H9 (cell line): Measurements from ENCODE around the gene C3. TPM values are rescaled to one million over a fixed set of nuclear protein-coding genes. Genes with fewer than 3 reads are reported as not detected.

ENCODE experiments used
- DNase-seq: peaks from one replicate; pipeline ENCODE4 v3.0.0-alpha.2; 2017
- H2AFZ ChIP-seq: one replicate; pipeline ENCODE4 v1.6.1; 2013; ENCODE audit warnings: mild to moderate bottlenecking, low read length, control low read depth, moderate library complexity
- H2AK5ac ChIP-seq: 2 replicates; pipeline ENCODE4 v1.6.1; 2013; ENCODE audit warnings: low read length, control low read depth, mixed read lengths; ENCODE audit not compliant: insufficient read length
- H2BK120ac ChIP-seq: one replicate; pipeline ENCODE4 v1.6.1; 2013; ENCODE audit warnings: low read depth, mild to moderate bottlenecking, low read length, control low read depth, inconsistent platforms; ENCODE audit not compliant: poor library complexity, severe bottlenecking
- H2BK12ac ChIP-seq: 2 replicates; pipeline ENCODE4 v1.6.1; 2013; ENCODE audit warnings: low read length, control low read depth, mixed read lengths, low read depth; ENCODE audit not compliant: insufficient read length
- H2BK15ac ChIP-seq: 2 replicates; pipeline ENCODE4 v1.6.1; 2013; ENCODE audit warnings: low read depth, low read length, control low read depth
- H2BK20ac ChIP-seq: one replicate; pipeline ENCODE4 v1.6.1; 2013; ENCODE audit warnings: low read depth, mild to moderate bottlenecking, low read length, control low read depth, inconsistent platforms; ENCODE audit not compliant: poor library complexity, severe bottlenecking
- H2BK5ac ChIP-seq: 2 replicates; pipeline ENCODE4 v1.6.1; 2013; ENCODE audit warnings: low read length, control low read depth, mixed read lengths; ENCODE audit not compliant: insufficient read length
- H3K14ac ChIP-seq: 2 replicates; pipeline ENCODE4 v1.6.1; 2013; ENCODE audit warnings: low read length, control low read depth; ENCODE audit not compliant: insufficient read depth
- H3K18ac ChIP-seq: 2 replicates; pipeline ENCODE4 v1.6.1; 2013; ENCODE audit warnings: low read depth, mild to moderate bottlenecking, mixed read lengths, low read length, control low read depth; ENCODE audit not compliant: insufficient read length
- H3K23ac ChIP-seq: 2 replicates; pipeline ENCODE4 v1.6.1; 2013; ENCODE audit warnings: low read length, control low read depth, mixed read lengths, low read depth; ENCODE audit not compliant: insufficient read length
- H3K23me2 ChIP-seq: 2 replicates; pipeline ENCODE4 v1.6.1; 2013; ENCODE audit warnings: low read depth, mild to moderate bottlenecking, mixed read lengths, low read length, control low read depth; ENCODE audit not compliant: insufficient read length, poor library complexity, severe bottlenecking
- H3K27ac ChIP-seq: 2 replicates; pipeline ENCODE4 v1.5.1; 2013; ENCODE audit warnings: low read length, control low read depth, mixed read lengths, low read depth; ENCODE audit not compliant: insufficient read length
- H3K27me3 ChIP-seq: 2 replicates; pipeline ENCODE4 v1.6.1; 2013; ENCODE audit warnings: low read length, control low read depth, inconsistent platforms; ENCODE audit not compliant: insufficient read depth
- H3K4ac ChIP-seq: 2 replicates; pipeline ENCODE4 v1.6.1; 2013; ENCODE audit warnings: low read depth, mild to moderate bottlenecking, control low read depth, inconsistent platforms, low read length, moderate library complexity
- H3K4me1 ChIP-seq: 2 replicates; pipeline ENCODE4 v1.6.1; 2013; ENCODE audit warnings: low read length, control low read depth, inconsistent platforms; ENCODE audit not compliant: insufficient read depth
- H3K4me2 ChIP-seq: 2 replicates; pipeline ENCODE4 v1.6.1; 2013; ENCODE audit warnings: low read length, control low read depth, mixed read lengths; ENCODE audit not compliant: insufficient read length, insufficient read depth
- H3K56ac ChIP-seq: 2 replicates; pipeline ENCODE4 v1.6.1; 2013; ENCODE audit warnings: low read depth, mild to moderate bottlenecking, mixed read lengths, low read length, control low read depth; ENCODE audit not compliant: insufficient read length
- H3K79me1 ChIP-seq: 2 replicates; pipeline ENCODE4 v1.6.1; 2013; ENCODE audit warnings: low read depth, mild to moderate bottlenecking, moderate library complexity, low read length, control low read depth, inconsistent platforms; ENCODE audit not compliant: insufficient read depth, poor library complexity, severe bottlenecking
- H3K79me2 ChIP-seq: 2 replicates; pipeline ENCODE4 v1.6.1; 2013; ENCODE audit warnings: low read length, control low read depth, inconsistent platforms; ENCODE audit not compliant: insufficient read depth
- H3K9ac ChIP-seq: 2 replicates; pipeline ENCODE4 v1.6.1; 2013; ENCODE audit warnings: low read length, control low read depth, mixed read lengths; ENCODE audit not compliant: insufficient read length; ENCODE audit errors: extremely low read depth
- H3K9me3 ChIP-seq: one replicate; pipeline ENCODE4 v1.6.1; 2013; ENCODE audit warnings: low read depth, low read length, inconsistent platforms; ENCODE audit not compliant: control insufficient read depth
- H3T11ph ChIP-seq: one replicate; pipeline ENCODE4 v1.6.1; 2013; ENCODE audit warnings: mild to moderate bottlenecking, low read length, control low read depth, inconsistent platforms
- H4K20me1 ChIP-seq: one replicate; pipeline ENCODE4 v1.6.1; 2013; ENCODE audit not compliant: control insufficient read depth, insufficient read length, insufficient read depth
- H4K5ac ChIP-seq: 2 replicates; pipeline ENCODE4 v1.6.1; 2013; ENCODE audit warnings: low read depth, mild to moderate bottlenecking, mixed read lengths, low read length, control low read depth; ENCODE audit not compliant: insufficient read length
- H4K8ac ChIP-seq: replicated peaks from 2 replicates; pipeline ENCODE4 v1.6.1; 2013; ENCODE audit warnings: low read length, control low read depth, mixed read lengths, low read depth; ENCODE audit not compliant: insufficient read length
- H4K91ac ChIP-seq: 2 replicates; pipeline ENCODE4 v1.6.1; 2013; ENCODE audit warnings: low read depth, mild to moderate bottlenecking, moderate library complexity, mixed read lengths, low read length, control low read depth; ENCODE audit not compliant: insufficient read length
- H3K27ac Mint-ChIP-seq, 3 experiments: 2 replicates in 2 of 3; 3 replicates in 1 of 3; pipeline ENCODE4 v1.8.0; 2020 to 2021; ENCODE audit warnings: mixed read lengths in 3 of 3, mild to moderate bottlenecking in 1 of 3, moderate library complexity in 1 of 3
- H3K27me3 Mint-ChIP-seq: 2 replicates; pipeline ENCODE4 v1.8.0; 2021; ENCODE audit warnings: low read depth, mild to moderate bottlenecking, moderate library complexity, mixed read lengths
- H3K36me3 Mint-ChIP-seq, 3 experiments: 2 replicates in 2 of 3; 3 replicates in 1 of 3; pipeline ENCODE4 v1.8.0; 2020 to 2021; ENCODE audit warnings: low read depth in 3 of 3, mixed read lengths in 3 of 3; ENCODE audit not compliant: insufficient read depth in 1 of 3
- H3K4me1 Mint-ChIP-seq, 2 experiments: 2 replicates each; pipeline ENCODE4 v1.8.0; 2020; ENCODE audit warnings: mixed read lengths in 2 of 2
- H3K4me3 Mint-ChIP-seq, 2 experiments: 2 replicates in 1 of 2; 3 replicates in 1 of 2; pipeline ENCODE4 v1.8.0; 2020 to 2021; ENCODE audit warnings: mild to moderate bottlenecking in 2 of 2, mixed read lengths in 2 of 2, moderate library complexity in 1 of 2
- H3K9me3 Mint-ChIP-seq, 2 experiments: 2 replicates in 1 of 2; 3 replicates in 1 of 2; pipeline ENCODE4 v1.8.0; 2020; ENCODE audit warnings: mild to moderate bottlenecking in 2 of 2, mixed read lengths in 2 of 2, moderate library complexity in 1 of 2
- WGBS: extraction: QIAGEN DNeasy Blood & Tissue Kit; methylation state at CpG from one replicate; pipeline ENCODE4 v1.1.7; 2013; ENCODE audit warnings: missing lambda C conversion rate, low lambda C conversion rate, mixed read lengths; ENCODE audit not compliant: insufficient read length; ENCODE audit errors: extremely low coverage; 5-methylcytosine and 5-hydroxymethylcytosine counted together
- total RNA-seq: library from RNA; stranded (reverse); gene quantifications from 2 replicates; pipeline ENCODE4 v1.2.1, GENCODE V29; 2021
- TF ChIP-seq, protein P1 (sequence below): fragments of 200-600 bp; sonication (generic); conservative IDR thresholded peaks from 3 replicates; pipeline ENCODE4 v1.8.0; 2021; ENCODE audit warnings: antibody characterized with exemption, mild to moderate bottlenecking

Gene C3
- total RNA-seq, 1 experiment from 2014 or later, result 5.9 TPM

DNA sequence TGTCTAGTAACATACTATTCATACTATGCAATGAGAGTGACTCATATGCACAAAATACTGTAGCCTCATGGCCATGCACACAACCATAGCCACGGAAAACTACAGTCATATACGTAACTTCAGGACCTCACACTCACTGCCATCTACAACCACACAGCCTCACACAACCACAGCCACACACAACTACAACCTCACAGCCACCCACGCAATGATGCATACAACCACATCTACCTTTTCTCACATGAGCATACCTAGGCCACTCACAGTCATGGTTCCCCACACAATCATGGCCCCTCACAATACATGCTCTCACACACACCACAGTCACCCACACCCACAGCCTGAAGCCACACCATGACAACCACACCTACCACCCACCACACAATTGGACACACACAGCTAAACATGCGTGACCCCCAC is 41.8 kb downstream of the C3 start:
- DNase-seq, result no peak
- WGBS, result no CpG with 5 or more reads among the region's 4 CpGs

More for the DNA sequence above, 41.8 kb downstream of the C3 start:
- no peak overlapping the region for H3K23ac ChIP-seq
- no peak overlapping the region for H2BK15ac ChIP-seq
- no peak overlapping the region for H3K27ac Mint-ChIP-seq
- no peak overlapping the region for H3K27ac ChIP-seq
- peaks cover 15% of the 10 kb centered on the region for H3K27me3 Mint-ChIP-seq
- peaks cover 0 to 13% (median 2%) of the 10 kb centered on the region in 3 experiments; a peak in 3 of 7 replicates for H3K36me3 Mint-ChIP-seq
- H3K9me3 Mint-ChIP-seq, result peaks cover 0 to 68% of the 10 kb centered on the region in 2 experiments; a peak in 2 of 5 replicates
- no peaks in the 10 kb centered on the region for H3K27me3 ChIP-seq
- no peak overlapping the region for H4K8ac ChIP-seq
- no peak overlapping the region for H3T11ph ChIP-seq
- peak overlapping the region in 1 of 2 experiments; percentile 67; a peak in 1 of 5 replicates for H3K4me3 Mint-ChIP-seq
- H3K4me1 Mint-ChIP-seq, result peaks cover 25 to 26% of the 10 kb centered on the region in 2 experiments
- H3K9ac ChIP-seq, result no peak overlapping the region
- no peak overlapping the region for H3K4ac ChIP-seq
- no peak overlapping the region for H2AK5ac ChIP-seq
- no peak overlapping the region for H2BK5ac ChIP-seq
- H3K4me1 ChIP-seq, result peaks cover 5% of the 10 kb centered on the region; the same call in 1 of the 2 replicates
- no peak overlapping the region for H2BK20ac ChIP-seq
- no peak overlapping the region for H2AFZ ChIP-seq
- no peak overlapping the region for H4K5ac ChIP-seq
- H2BK12ac ChIP-seq, result no peak overlapping the region
- no peak overlapping the region for H2BK120ac ChIP-seq
- H4K20me1 ChIP-seq, result peaks cover 5% of the 10 kb centered on the region
- no peak overlapping the region for H3K14ac ChIP-seq
- H3K56ac ChIP-seq, result no peak overlapping the region
- H4K91ac ChIP-seq, result no peak overlapping the region
- H3K4me2 ChIP-seq, result peak overlapping the region; percentile 56
- no peaks in the 10 kb centered on the region for H3K79me1 ChIP-seq
- no peaks in the 10 kb centered on the region for H3K9me3 ChIP-seq
- TF ChIP-seq, protein P1, sequence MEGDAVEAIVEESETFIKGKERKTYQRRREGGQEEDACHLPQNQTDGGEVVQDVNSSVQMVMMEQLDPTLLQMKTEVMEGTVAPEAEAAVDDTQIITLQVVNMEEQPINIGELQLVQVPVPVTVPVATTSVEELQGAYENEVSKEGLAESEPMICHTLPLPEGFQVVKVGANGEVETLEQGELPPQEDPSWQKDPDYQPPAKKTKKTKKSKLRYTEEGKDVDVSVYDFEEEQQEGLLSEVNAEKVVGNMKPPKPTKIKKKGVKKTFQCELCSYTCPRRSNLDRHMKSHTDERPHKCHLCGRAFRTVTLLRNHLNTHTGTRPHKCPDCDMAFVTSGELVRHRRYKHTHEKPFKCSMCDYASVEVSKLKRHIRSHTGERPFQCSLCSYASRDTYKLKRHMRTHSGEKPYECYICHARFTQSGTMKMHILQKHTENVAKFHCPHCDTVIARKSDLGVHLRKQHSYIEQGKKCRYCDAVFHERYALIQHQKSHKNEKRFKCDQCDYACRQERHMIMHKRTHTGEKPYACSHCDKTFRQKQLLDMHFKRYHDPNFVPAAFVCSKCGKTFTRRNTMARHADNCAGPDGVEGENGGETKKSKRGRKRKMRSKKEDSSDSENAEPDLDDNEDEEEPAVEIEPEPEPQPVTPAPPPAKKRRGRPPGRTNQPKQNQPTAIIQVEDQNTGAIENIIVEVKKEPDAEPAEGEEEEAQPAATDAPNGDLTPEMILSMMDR, result no peak
- H3K23me2 ChIP-seq, result peaks cover 8% of the 10 kb centered on the region
- no peaks in the 10 kb centered on the region for H3K79me2 ChIP-seq
- H3K18ac ChIP-seq, result no peak overlapping the region
